GM21737 (cell line): Measurements from ENCODE around the gene SPTLC2.
A peak's percentile ranks its signal among the peaks of the same experiment; 100 is the strongest.
"Not testable (repeated sequence)": the region's sequence is repeated elsewhere in the genome, so short reads cannot be mapped to it uniquely, and the experiment has no call there.

Experiments
- ATAC-seq: cut with Tn5 transposase; IDR thresholded peaks from one replicate; pipeline ENCODE4 v1.9.1; 2021; ENCODE audit warnings: mild to moderate bottlenecking, moderate library complexity; ENCODE audit not compliant: unreplicated experiment

The SPTLC2 gene

DNA sequence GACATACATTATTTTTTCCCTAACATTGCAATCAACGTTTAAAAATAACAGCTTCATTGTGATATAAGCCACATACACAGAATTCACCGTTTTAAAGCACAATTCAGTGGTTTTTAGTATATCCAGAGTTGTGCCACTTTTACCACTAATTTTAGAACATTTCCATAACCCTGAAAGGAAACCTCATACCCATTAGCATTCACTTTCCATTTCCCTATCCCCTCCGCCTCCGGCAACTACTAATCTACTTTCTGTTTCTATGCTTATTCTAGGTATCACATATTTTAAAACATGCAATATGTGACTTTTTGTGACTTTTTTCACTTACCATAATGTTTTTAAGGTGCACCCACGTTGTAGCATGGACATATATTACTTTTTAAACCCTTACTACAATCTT is 62.2 kb downstream of the SPTLC2 start:
- peak; percentile 48 for ATAC-seq

DNA sequence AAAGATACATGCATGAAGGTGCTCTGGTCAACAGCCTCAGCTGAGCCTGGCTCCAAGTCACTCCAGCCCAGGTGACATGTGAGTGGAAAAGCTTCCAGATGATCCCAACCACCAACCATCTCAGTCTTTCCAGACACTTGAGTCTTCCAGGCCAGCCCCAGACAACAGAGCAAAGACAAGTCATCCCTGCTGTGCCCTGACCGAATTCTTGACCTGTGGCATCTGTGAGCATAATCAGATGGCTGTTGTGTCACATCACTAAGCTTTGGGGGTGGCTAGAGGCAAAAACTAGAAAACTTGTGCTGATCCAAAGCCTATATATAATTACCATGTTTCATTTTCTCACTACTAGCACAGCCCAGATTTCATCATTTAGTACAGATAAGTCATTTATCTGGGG is 67.0 kb downstream of the SPTLC2 start:
- ATAC-seq = no peak

DNA sequence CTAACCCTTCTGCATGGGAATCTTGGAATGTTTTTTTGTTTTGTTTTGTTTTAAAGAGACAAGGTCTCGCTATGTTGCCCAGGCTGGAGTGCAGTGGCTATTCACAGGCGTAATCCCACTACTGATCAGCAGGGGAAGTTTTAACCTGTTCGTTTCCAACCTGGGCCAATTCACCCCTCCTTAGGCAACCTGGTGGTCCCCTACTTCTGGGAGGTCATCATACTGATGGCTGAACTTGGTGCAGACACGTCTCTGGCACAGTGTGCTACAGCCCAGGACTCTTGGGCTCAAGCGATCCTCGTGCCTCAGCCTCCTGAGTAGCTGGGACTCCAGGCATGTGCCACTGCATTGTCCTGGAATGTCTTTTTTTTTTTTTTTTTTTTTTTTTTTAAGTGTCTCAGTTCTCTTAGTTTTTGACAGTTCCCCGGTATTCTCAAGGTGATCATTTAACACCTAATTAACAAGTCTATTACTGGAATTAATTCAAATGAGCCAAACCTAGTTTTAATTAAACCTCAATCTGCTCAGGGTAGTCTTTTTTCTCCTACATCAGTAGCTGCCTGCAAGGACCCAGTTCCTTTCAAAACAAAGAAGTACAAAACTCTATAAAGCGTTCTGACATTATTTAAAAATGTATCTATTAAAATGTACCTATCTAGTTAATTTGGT is 68.8 kb downstream of the SPTLC2 start:
- ATAC-seq = no peak

DNA sequence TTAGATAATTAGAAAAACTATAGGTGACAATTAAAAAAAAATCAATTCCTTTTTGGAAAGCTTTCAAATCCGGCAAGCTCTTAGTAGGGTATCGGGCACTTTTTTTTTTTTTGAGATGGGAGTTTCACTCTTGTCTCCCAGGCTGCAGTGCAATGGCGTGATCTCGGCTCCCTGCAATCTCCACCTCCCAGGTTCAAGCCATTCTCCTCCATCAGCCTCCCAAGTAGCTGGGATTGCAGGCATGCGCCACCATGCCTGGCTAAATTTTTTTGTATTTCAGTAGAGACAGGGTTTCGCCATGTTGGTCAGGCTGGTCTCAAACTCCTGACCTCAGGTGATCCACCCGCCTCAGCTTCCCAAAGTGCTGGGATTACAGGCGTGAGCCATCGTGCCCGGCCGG is 71.3 kb downstream of the SPTLC2 start:
- not testable (repeated sequence) for ATAC-seq

DNA sequence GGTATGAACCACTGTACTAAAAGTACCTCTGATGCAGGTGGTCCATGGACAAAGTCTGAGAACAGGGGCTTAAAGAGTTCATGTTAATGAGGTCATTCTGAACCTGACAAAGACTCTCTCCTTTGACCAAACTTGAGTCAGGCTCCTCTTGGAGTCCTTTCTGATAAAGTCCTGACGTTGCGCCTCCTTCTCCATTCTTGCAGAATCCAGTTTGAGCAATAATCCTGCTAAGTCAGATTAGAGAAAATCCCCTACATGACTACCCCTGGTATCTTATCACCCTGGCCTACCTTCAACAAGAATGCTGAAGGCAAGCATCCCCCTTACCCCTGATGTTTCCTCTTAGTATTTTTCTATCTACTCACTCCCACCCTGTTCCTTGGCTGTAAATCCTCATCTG is 71.9 kb downstream of the SPTLC2 start:
- ATAC-seq = no peak

DNA sequence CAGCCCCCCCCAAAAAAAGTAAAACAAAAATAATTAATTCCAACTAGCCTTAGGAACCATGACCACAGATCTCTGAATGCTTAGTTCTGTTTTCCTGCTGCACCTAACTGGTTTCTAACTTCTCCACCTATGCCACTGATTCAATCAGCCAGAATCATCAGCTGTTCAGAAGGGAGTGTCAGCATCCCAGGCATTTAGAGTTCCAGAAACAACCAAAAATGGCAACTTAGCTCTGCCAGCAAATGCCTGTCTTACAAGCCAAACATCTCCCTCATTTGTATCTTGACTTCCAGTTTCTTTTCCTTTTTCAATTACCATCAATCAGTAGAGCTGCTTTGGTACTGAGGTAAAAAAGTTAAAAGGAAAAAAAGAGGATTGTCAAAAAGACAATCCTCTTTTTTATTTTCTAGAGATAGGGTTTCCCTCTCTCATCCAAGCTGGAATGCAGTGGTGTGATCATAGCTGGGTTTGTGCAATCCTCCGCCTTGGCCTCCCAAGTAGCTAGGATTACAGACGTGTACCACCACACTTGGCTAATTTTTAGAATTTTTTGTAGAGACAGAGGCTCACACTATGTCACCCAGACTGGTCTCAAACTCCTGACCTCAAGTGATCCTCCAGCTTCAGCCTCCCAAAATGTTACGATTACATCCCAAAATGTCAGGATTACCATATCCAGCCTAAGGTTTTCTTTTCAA is 72.7 kb downstream of the SPTLC2 start:
- no peak for ATAC-seq

DNA sequence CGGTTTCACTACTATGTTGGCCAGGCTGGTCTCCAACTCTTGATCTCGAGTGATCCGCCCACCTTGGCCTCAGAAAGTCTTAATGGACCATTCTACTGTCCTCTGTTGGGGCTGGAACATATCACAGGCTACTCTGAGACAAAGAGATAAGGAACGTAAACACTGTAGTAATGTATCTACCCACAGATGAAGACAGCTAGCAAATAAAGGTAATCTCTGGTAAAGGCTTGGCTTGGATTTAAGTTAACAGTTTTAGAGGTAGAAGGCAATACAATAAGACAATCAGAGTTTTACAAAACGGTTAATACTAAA is 73.2 kb downstream of the SPTLC2 start:
- no peak for ATAC-seq

DNA sequence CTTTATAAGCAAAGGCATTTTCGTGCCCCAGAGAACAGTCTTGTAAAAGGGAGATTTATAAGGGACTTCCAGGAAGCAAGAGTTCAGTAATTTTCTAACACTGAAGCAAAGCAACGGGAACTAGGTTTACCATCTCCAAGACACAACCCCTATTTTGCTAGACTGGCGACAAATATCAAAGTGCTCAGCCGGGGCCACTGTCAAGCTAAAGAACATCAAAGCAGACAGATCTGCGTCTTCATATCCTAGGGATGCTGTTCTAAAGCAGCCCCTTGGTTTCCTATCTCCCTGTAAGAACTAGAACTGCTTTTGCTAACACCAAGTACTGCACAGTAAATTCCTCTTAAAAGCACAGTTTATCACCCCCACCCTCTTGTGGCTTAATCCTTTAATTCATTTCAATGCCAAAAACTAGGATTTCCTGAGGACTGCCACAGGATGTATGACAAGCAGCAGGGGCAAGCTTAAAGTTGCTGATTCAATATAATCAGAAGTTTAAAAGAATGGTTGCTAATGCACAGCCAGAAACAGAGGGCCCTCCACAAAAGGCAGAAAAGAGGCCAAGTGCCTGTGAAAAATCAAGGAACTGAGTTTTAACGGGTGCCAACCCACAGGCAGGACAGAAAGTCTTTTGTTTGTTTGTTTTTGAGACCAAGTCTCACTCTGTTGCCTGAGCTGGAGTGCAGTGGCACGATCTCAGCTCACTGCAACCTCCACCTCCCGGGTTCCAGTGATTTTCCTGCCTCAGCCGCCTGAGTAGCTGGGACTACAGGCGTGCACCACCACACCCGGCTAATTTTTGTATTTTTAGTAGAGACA is 73.8 kb downstream of the SPTLC2 start:
- no peak for ATAC-seq

DNA sequence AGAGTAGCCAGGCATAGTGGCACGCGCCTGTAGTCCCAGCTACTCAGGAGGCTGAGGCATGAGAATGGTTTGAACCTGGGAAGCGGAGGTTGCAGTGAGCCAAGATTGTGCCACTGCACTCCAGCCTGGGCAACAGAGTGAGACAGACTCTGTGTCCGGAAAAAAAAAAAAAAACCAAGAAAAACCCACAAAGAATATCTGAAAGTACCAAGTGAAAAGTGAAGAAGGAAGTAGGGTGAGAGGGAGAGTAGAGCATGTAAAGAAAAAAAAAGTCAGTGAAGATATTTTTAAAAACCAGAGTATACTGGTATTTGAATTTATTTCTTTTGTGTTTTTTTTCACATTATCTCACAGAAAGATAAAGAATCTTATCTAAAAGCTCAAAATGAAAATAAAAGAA is 74.5 kb downstream of the SPTLC2 start:
- ATAC-seq = no peak

DNA sequence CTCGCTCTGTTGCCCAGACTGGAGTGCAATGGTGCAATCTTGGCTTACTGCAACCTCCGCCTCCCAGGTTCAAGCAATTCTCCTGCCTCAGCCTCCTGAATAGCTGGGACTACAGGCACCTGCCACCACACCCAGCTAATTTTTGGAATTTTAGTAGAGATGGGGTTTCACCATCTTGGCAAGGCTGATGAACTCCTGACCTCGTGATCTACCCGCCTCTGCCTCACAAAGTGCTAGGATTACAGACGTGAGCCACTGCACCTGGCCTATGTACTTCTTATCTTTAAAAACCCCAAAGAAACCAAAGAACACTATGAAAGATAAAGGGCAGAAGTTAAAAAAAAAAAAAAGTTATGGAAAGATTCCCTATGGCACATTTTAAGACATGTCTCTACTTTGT is 79.5 kb downstream of the SPTLC2 start:
- not testable (repeated sequence) for ATAC-seq

DNA sequence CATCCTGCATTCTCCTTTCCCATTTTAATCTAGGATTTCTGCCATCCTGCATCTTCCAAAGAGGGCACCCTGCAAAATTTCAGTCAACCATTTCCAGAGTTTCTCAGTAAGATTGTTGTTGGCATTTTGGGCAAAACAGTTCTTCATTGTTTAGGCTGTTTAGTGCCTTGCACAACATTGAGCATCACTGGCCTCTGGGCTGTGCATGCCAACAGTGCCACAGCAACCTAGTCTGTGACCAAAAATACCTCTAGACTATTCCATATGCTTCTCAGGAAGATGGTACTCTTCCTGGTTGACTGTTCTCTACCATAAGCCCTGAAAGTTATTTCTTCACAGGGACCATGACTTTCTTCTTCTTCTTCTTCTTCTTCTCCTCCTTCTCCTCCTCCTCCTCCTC is 85.4 kb downstream of the SPTLC2 start:
- ATAC-seq = no peak

DNA sequence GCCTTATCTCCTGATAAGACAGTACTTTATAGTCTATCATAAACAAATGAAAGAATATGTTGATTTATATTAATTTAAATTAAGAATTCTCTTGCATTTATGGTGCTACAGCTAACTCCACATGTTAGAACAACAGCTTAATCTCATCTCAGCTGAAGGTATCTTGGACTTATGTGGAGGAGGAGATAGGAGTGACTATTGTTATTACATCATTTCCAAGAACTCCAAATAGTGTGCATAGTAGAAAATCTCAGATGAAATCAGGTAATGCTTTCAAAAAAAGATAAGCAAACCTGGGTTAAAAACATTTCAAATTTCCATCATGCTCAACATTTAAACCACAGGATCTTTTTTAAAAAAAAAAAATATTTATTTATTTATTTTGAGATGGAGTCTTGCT is 86.5 kb downstream of the SPTLC2 start:
- no peak for ATAC-seq

DNA sequence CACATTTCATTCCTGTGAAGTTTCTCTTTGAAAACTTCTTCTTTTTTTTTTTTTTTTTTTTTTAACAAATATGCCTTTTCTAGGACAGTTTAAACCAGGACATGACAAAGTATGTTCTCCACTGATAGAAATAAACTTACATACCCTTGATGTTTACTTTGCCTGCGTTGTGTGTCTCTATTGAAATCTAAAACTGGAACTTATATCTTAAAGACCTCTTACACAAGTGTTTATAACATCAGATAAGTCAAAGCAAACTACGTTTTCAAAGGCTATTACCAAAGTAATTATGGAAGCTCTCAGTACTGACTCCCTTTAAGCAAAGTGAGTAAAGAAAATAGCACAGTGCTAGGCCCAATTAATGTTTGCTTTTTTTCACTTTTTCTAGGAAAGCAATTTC is 87.2 kb downstream of the SPTLC2 start:
- no peak for ATAC-seq

DNA sequence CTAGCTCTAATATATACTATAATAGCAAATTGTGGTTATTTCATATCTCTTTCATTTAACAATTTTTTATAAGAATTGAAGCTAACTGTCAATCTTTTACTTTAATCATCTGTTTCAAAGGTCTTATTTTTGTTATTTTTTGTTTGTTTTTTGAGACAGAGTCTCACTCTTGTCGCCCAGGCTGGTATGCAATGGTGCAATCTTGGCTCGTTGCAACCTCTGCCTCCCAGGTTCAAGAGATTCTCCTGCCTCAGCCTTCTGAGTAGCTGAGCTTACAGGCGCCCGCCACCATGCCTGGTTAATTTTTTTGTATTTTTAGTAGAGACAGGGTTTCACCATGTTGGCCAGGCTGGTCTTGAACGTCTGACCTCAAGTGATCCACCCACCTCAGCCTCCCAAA is 87.7 kb downstream of the SPTLC2 start:
- ATAC-seq = not testable (repeated sequence)

DNA sequence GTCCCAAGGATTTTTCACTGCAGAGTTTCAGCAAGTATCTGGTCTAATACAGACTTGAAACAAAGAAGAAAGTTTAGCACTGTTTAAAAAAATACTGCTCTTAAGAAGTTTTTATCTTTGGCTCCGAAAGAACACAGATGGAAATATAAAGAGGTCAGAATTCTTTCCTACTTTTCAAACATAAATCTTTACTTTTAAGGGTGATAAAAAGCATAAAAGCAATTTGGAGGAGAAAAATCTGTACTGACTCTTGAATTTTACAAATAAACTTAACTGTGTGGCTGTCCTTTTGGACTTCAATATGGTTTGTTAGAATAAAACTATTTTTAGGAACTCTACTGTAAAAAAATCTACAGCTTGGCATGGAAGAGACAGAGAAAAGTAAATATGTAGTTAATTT is 90.2 kb downstream of the SPTLC2 start:
- no peak for ATAC-seq

DNA sequence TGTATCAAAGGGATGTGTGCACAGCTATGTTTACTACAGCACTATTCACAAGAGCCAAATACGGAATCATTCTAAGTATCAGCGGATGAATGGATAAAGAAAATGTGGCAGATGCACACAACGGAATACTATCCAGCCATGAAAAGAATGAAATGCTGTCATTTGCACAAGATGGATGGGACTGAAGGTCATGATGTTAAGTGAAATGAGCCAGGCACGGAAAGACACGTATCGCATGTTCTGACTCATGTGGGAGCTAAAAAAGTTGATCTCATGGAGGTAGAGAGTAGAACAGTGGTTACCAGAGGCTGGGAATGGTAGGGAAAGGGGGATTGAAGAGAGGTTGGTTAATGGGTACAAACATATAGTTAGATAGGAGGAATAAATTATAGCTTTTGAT is 91.9 kb downstream of the SPTLC2 start:
- ATAC-seq = no peak

DNA sequence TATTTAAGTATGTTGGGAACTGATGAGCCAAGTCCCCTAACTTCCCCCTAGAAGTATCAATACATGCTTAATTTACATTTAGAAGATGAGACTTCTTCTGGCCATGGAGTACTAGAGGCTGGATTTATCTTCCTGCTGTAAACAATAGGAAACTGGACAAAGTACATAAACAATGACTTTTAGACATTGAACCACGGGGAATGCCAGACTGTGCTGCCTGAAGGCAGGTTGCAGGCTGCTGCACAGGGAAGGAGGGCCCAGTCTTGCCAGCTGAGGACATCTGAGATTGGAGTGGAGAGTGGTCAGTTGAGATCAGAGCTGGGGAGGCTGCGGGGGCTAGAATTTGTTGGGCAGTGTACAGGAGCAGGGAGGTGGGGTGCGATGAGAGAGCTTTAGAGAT is 93.3 kb downstream of the SPTLC2 start:
- ATAC-seq = no peak

DNA sequence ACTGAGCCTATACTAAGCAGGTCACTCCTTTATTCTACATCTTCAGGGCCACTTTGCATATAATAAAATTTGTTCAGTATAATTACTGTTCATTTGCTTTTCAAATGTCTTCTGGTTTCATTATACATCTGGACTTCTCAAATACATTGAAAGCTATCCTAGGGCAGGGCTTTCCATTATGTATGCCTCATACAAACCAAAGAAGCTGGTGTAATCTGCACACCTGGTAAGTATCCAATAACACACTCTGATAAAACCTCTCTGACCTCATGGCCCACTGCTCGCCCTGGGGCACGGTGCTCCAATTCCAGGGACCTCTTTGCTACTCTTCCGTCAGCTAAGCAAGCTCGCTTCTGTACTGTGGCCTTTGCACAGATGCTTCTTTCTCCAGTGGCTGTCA is 95.9 kb downstream of the SPTLC2 start:
- ATAC-seq = no peak

DNA sequence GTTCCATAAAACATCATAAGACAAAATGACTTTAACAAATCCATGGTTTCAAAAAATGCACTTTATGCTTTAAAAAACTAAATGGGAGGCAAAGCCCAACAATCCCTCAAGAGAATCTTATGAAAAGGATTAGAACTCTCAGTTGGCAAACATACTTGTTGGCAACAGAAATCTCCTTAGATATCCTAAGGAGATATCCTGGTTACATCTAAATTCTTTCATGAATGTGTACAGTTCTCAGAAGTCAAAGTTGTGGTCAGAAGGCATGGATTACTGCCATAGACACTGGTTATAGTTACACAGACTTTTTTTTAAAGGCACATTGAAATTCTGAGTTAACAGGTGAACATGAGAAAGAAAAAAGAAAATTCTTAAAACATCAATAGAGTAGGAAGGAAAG is 100.3 kb downstream of the SPTLC2 start:
- no peak for ATAC-seq

DNA sequence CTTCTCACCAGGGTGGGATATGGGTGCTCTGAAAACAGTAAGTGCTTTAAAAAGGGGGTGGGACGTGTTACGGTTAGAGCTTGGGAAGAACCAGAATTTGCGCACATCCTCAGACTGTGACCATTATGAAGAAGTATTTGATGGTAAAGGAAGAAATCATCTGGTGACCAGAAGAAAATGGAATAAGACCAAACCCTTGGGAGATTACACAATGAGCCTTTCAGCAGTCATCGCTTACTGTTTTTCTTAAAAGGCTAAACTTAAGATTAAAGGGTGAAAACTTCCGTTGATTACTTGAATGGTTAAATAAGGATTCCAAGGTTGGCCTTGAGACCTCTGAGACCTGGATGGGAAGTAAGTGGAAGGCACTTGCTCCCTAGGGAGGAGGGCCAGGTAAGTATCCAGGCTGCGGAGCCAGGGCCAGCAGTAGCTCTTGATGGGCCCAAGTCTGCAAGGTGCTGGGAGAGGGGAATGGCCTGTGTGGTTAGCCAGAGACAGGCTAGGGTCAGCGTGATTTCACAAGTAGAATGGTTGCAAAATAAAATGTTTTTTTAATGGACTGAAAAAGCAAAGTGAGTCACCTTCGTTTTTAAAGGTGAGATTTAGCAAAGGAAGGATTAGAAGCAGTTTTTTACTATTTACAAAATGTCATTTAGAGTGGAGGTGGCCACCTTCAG is 104.8 kb downstream of the SPTLC2 start:
- ATAC-seq = no peak

DNA sequence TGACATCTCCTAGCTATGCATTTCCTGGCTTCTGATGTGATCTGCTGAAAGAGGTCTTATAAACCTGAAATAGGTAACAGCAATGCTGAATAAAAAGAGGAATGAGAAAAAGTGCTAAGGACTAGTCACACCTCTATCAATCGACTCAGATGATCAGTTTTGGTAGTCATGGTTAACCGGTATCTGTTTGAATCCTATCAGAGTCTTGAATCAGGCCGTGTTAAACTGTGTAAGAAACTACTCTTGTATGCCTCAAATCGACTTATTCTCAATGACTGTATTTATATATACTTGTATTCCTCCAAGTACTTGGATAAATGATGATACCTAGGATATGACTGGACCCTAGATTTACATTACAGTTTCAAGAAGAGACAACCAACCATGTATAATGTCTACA is 107.1 kb downstream of the SPTLC2 start:
- no peak for ATAC-seq

DNA sequence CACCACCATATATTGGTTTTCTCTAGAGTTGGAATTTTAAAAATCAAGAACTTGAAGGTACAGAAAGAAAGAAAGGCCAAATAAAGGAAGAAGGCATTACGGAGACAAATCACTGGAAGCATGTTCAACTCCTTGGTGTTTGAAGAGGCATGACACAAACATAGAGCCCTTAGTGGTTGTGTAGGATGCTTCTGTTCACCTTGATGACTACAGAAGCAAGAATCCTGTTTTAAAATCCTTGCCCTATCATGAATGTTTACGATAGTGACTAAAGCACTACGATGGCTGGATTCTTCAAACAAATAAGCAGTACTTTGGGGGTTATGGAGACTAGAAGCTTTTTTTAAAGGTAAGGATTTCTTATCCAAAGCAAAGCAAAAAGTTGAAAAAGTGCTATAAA is 107.6 kb downstream of the SPTLC2 start:
- ATAC-seq = no peak
